ENCODE results near the gene CRAMP1. TPM values are rescaled to one million over a fixed set of nuclear protein-coding genes. Genes with fewer than 3 reads are reported as not detected.

CRAMP1 gene
- total RNA-seq, 1 experiment from 2014 or later, result 28.8 TPM

DNA sequence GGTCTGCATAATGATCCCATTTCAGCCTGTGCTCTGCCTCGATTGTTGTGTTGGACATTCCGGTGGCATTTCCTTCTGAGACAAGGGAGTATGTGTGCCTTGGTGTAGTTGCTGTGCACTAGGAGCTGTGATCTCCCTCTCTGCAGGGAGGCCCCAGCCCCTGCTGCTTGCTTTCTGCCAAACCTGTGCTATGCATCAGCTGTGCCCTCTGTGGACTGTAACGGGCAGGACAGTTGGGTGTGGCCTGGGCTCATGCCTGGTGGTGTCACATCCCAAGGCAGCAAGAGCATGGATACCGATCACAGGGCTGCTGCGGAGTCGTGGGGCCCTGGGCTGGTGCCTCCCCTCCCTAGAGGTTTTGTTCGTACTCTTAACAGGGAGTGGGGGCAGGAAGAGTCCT, 62.1 kb downstream of the CRAMP1 start:
- POLR2A ChIA-PET, result no interaction called here
- no peaks in the 10 kb centered on the region for H3K9me3 ChIP-seq (ENCODE audit: control insufficient read depth, insufficient read depth, low read depth, low read length)
- peaks cover 3% of the 10 kb centered on the region for H3K4me1 ChIP-seq (ENCODE audit: control insufficient read depth, insufficient read depth, low read length)
- H3K4me3 ChIP-seq (ENCODE audit: low read depth in 2 of 2, low read length in 2 of 2), result no peak overlapping the region
- no peaks in the 10 kb centered on the region for H3K27me3 ChIP-seq (ENCODE audit: control insufficient read depth, insufficient read depth, low read length)
- DNase-seq (ENCODE audit: low read depth, low spot score) (no peak), ATAC-seq (no peak)
- no peak for TF ChIP-seq SIN3A (IDR thresholded peaks at IDR 0.05; ENCODE audit: borderline replicate concordance, insufficient read depth, low read depth, low read length)
- no peak for TF ChIP-seq POLR2AphosphoS5 (IDR thresholded peaks at IDR 0.05; ENCODE audit: low read depth, low read length)
- TF ChIP-seq TCF7L2 (IDR thresholded peaks at IDR 0.05; ENCODE audit: low read depth, low read length), result no peak
- TF ChIP-seq, protein P1, sequence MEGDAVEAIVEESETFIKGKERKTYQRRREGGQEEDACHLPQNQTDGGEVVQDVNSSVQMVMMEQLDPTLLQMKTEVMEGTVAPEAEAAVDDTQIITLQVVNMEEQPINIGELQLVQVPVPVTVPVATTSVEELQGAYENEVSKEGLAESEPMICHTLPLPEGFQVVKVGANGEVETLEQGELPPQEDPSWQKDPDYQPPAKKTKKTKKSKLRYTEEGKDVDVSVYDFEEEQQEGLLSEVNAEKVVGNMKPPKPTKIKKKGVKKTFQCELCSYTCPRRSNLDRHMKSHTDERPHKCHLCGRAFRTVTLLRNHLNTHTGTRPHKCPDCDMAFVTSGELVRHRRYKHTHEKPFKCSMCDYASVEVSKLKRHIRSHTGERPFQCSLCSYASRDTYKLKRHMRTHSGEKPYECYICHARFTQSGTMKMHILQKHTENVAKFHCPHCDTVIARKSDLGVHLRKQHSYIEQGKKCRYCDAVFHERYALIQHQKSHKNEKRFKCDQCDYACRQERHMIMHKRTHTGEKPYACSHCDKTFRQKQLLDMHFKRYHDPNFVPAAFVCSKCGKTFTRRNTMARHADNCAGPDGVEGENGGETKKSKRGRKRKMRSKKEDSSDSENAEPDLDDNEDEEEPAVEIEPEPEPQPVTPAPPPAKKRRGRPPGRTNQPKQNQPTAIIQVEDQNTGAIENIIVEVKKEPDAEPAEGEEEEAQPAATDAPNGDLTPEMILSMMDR (IDR thresholded peaks at IDR 0.05), result no peak
- TF ChIP-seq, protein P2, sequence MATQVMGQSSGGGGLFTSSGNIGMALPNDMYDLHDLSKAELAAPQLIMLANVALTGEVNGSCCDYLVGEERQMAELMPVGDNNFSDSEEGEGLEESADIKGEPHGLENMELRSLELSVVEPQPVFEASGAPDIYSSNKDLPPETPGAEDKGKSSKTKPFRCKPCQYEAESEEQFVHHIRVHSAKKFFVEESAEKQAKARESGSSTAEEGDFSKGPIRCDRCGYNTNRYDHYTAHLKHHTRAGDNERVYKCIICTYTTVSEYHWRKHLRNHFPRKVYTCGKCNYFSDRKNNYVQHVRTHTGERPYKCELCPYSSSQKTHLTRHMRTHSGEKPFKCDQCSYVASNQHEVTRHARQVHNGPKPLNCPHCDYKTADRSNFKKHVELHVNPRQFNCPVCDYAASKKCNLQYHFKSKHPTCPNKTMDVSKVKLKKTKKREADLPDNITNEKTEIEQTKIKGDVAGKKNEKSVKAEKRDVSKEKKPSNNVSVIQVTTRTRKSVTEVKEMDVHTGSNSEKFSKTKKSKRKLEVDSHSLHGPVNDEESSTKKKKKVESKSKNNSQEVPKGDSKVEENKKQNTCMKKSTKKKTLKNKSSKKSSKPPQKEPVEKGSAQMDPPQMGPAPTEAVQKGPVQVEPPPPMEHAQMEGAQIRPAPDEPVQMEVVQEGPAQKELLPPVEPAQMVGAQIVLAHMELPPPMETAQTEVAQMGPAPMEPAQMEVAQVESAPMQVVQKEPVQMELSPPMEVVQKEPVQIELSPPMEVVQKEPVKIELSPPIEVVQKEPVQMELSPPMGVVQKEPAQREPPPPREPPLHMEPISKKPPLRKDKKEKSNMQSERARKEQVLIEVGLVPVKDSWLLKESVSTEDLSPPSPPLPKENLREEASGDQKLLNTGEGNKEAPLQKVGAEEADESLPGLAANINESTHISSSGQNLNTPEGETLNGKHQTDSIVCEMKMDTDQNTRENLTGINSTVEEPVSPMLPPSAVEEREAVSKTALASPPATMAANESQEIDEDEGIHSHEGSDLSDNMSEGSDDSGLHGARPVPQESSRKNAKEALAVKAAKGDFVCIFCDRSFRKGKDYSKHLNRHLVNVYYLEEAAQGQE (IDR thresholded peaks at IDR 0.05; ENCODE audit: insufficient read depth in 1 of 2, low read depth in 2 of 2, low read length in 1 of 2), result no peak
- intact Hi-C loops (cut with micrococcal nuclease; ENCODE audit: unreplicated experiment) (no loop called here), in situ Hi-C loops (cut with HindIII; ENCODE audit: low pct_unique_long_range_greater_than_20kb, low sequenced_read_pairs) (no loop called here)
- BruUV-seq (replicated peaks), result no TSS peak
- CTCF ChIA-PET, result no interaction called here
- no peak overlapping the region for H3K27ac ChIP-seq (ENCODE audit: low read length)
- H3K36me3 ChIP-seq (ENCODE audit: control insufficient read depth, insufficient read depth, low read length), result peaks cover 8% of the 10 kb centered on the region

DNA sequence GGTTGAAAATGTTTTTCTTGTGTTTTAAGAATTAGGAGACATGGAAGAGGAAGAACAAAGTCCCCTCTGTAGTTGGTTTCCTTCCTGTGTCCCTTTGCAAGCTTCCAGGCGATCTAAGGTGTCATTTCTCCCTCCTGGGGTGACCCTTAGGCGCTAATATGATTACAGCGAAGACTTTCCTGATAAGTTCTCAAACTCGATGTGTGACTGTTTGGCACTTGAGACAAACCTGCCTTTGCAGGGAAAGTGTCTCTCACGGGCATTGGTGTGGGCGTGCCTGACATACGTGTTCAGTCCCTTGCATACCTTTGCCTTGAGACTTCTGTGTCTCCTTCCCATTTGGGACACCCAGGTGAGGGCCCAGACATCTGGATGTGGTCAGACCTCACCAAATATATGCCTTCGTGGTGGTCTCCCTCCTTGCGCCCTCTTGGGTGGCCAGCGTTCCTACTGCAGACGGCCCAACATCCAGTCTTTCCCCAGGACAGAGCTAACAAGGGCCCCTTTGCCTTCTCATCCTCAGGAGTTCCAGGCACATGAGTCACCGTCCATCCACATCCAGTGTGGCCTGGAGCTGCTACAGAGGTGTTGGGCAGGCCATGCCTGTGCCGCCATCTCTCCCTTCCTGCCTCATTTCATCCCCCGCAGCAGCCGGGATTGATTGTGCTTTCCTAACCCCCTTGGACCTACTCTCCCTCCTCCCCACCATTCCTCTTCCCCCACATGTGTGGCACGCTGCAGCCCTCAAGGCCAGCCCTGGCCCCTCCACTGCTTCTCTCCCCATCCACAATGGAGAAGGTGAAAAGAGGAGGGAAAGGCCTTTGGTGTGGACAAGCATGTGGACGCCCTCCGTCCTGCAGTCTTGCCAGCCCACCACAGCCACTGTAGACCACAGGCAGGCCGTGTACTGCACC, 62.8 kb downstream of the CRAMP1 start:
- Histone ChIP-seq H3K27me3 (ENCODE audit: control insufficient read depth, insufficient read depth, low read length) (no peaks in the 10 kb centered on the region), H3K27ac (ENCODE audit: low read length) (peak overlapping the region; percentile 39; the same call in 1 of the 2 replicates), H3K36me3 (ENCODE audit: control insufficient read depth, insufficient read depth, low read length) (peaks cover 7% of the 10 kb centered on the region), H3K4me3 (ENCODE audit: low read depth in 2 of 2, low read length in 2 of 2) (no peak overlapping the region), H3K4me1 (ENCODE audit: control insufficient read depth, insufficient read depth, low read length) (peaks cover 3% of the 10 kb centered on the region), H3K9me3 (ENCODE audit: control insufficient read depth, insufficient read depth, low read depth, low read length) (no peaks in the 10 kb centered on the region)
- intact Hi-C loops (cut with micrococcal nuclease; ENCODE audit: unreplicated experiment) (no loop called here), in situ Hi-C loops (cut with HindIII; ENCODE audit: low pct_unique_long_range_greater_than_20kb, low sequenced_read_pairs) (no loop called here)
- no peak for DNase-seq (ENCODE audit: low read depth, low spot score)
- no peak for ATAC-seq
- ChIA-PET POLR2A (no interaction called here), CTCF (no interaction called here)
- BruUV-seq (replicated peaks), result no TSS peak
- TF ChIP-seq, protein P2 (IDR thresholded peaks at IDR 0.05; ENCODE audit: insufficient read depth in 1 of 2, low read depth in 2 of 2, low read length in 1 of 2), result no peak
- TF ChIP-seq, protein P1 (IDR thresholded peaks at IDR 0.05), result no peak
- no peak for TF ChIP-seq SIN3A (IDR thresholded peaks at IDR 0.05; ENCODE audit: borderline replicate concordance, insufficient read depth, low read depth, low read length)
- TF ChIP-seq TCF7L2 (IDR thresholded peaks at IDR 0.05; ENCODE audit: low read depth, low read length), result no peak
- no peak for TF ChIP-seq POLR2AphosphoS5 (IDR thresholded peaks at IDR 0.05; ENCODE audit: low read depth, low read length)
